ENCODE results near the gene PEAK3.

Gene PEAK3

GRCh38 chr19:2320939-2321338, 39.0 kb upstream of the PEAK3 start:
- Histone ChIP-seq H3K27ac (no peak overlapping the region), H3K4me3 (no peak overlapping the region)
- DNase-seq (ENCODE audit: low spot score) = no peak
- no peak for TF ChIP-seq CTCF (IDR thresholded peaks at IDR 0.05)

- no peak for DNase-seq (ENCODE audit: low spot score)
- Histone ChIP-seq H3K27ac (no peak overlapping the region), H3K4me3 (no peak overlapping the region)
- TF ChIP-seq CTCF (IDR thresholded peaks at IDR 0.05) = no peak
Observed at GRCh38 chr19:2320049-2320448, 38.1 kb upstream of the PEAK3 start.

DNA sequence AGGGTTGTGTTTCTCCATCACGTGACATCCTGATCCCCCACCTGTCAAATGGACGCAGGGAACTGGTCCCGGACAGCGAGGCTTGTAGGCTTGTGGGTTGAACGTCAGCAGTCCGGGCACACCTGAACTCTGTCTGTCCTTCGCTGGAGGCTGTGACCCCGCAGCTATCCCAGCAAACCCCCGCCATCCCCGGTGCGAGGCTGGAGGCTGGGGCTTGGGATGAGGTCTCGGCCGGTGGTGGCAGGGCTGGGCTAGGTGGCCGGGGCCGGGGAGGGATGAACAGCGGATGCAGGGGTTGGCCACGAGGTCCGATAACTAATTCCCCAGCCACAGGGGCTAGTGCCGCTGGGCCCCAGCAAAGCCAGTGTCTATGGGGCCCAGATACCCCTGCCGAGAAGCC, 37.6 kb upstream of the PEAK3 start:
- no peak for DNase-seq (ENCODE audit: low spot score)
- H3K27ac ChIP-seq = no peak overlapping the region
- TF ChIP-seq CTCF (IDR thresholded peaks at IDR 0.05) = no peak
- H3K4me3 ChIP-seq = no peak overlapping the region

DNA sequence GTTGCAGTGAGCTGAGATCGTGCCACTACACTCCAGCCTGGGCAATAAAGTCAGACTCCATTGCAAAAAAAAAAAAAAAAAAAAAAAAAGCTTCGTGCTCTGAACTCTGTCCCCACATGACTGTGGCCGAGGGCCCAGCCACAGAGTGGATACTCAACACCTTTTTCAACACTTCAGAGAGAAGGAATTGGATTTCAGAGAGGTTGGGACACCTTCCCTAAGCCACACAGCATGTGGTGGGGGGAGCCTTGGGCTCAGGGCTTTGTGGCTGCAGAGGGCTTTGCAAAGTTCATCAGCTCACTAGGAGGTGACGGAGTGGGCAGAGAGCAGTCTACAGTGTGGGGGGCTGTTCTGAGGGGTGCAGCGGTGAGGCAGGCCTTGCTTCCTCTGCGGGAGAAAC, 36.9 kb upstream of the PEAK3 start:
- H3K4me3 ChIP-seq = no peak overlapping the region
- TF ChIP-seq CTCF (IDR thresholded peaks at IDR 0.05) = no peak
- H3K27ac ChIP-seq = no peak overlapping the region
- DNase-seq (ENCODE audit: low spot score) = no peak

DNA sequence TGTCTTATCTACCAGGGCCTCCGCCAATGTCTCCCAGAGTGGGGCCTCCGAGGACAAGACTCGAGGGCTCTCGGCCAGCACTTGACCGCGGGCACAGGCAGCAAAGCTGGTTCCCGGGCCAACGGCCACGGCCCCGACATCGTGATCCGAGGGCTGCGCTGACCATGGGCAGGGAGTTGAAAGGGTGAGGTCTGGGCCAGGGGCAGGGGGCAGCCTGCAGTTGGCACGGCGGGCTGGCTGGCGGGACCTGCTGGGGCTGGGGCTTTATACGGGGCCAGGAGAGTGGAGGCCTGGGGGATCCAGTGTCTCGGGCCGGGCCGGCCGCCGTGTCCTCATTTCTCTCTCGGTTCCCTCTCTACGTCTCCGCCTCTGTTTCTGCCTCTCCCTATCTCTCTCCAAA, 35.8 kb upstream of the PEAK3 start:
- DNase-seq (ENCODE audit: low spot score) = no peak
- Histone ChIP-seq H3K4me3 (no peak overlapping the region), H3K27ac (no peak overlapping the region)
- no peak for TF ChIP-seq CTCF (IDR thresholded peaks at IDR 0.05)

- no peak for DNase-seq (ENCODE audit: low spot score)
- no peak overlapping the region for H3K27ac ChIP-seq
- TF ChIP-seq CTCF (IDR thresholded peaks at IDR 0.05) = no peak
- no peak overlapping the region for H3K4me3 ChIP-seq
Observed at GRCh38 chr19:2317300-2317699, 35.3 kb upstream of the PEAK3 start.

- Histone ChIP-seq H3K27ac (peak overlapping the region in 1 of 2 donors; percentile 37), H3K4me3 (no peak overlapping the region)
- peak; percentile 21 for TF ChIP-seq CTCF (IDR thresholded peaks at IDR 0.05)
- no peak for DNase-seq (ENCODE audit: low spot score)
Observed at GRCh38 chr19:2315818-2316353, 33.9 kb upstream of the PEAK3 start.

Measured in coronary artery (tissue), 2 donors.